NCI-H1930 (cell line): Measurements from ENCODE around the gene GSTCD.

Experiments
- DNase-seq, 2 experiments: peaks; one replicate each; lab custom pipeline; 2025; lab: John Stamatoyannopoulos, UW

GSTCD gene

DNA sequence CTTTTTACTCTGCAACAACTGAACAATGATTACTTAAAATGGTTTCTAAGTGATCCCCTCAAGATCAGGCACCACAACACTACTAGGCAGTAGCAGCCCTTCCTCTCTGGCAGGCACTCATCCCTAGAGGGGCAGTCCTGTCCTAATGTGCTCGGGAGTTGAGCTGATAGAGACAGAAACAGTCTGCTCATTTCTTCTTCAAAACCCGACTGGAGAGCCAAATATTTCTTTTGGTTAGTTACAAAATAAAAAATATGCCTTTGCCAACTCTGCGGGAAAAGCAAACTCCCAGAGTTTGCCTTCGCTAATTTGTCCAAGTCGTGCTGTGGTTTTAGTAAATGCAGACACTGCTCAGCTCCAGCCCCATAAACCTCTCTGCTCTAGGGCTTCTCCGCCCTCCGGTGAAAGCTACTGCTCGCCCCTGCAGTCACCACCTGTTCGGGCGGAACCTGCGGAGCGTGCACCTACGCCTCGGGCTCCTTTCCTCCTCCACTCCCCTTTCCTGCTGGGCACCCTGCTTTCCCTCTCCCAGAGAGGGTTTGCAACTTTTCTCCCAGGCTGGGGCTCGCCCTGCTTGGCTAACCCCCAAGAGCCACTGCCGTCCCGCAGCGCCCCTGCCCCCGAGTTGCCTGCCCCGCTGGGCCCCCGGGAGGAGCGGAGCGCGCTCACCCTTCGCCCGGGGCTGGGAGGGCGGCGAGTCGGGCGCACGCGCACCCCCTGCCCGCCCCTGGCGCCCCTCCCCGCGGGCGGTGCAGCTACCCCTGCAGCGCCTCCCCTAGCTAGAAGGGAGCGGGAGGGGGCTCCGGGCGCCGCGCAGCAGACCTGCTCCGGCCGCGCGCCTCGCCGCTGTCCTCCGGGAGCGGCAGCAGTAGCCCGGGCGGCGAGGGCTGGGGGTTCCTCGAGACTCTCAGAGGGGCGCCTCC, 186.3 kb downstream of the GSTCD start, which contains the start of gene NPNT:
Gene NPNT, plus strand, starts transcription at position 812 of the 923 bp plus-strand sequence. CDS start 182 bp downstream, outside the sequence.
- peak in 1 of 2 experiments; percentile 46 for DNase-seq

DNA sequence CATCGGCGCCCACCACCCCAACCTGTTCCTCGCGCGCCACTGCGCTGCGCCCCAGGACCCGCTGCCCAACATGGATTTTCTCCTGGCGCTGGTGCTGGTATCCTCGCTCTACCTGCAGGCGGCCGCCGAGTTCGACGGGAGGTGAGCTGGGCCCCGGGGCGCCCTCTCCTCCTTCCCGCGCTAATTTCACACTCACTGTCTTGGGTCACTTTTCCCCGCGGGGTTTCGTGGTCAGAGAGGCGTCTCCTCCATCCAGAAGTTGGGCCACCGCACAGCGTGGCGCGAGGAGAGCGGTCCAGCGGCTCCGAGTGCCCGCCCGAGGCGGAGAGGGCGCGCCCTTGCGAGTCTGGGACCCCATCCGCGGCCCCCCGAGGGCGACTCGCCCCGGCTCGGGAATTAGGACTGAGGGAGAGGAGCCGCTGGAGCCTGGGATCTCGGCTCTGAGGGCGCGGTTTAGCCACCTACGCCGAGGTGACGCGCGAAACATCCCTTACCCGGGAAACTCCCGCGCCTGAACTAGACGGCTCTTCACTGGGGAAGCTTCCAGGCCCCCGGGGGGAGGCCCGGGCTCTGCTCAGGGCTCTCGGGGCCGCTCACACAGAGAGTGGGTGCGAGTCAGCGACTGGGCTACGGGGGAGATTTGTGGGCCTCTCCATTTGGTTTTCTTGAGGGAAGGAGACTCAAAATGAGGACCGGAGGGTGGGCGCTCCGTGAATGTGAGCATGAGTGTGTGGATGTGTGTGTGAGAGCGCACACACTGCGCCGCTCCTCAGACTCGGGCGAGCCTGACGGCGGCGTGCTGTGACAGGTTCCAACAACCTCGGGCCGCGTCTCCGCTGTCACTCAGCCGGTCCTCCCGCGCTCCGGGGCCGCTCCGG, 187.2 kb downstream of the GSTCD start:
- peak in 1 of 2 experiments; percentile 22 for DNase-seq

DNA sequence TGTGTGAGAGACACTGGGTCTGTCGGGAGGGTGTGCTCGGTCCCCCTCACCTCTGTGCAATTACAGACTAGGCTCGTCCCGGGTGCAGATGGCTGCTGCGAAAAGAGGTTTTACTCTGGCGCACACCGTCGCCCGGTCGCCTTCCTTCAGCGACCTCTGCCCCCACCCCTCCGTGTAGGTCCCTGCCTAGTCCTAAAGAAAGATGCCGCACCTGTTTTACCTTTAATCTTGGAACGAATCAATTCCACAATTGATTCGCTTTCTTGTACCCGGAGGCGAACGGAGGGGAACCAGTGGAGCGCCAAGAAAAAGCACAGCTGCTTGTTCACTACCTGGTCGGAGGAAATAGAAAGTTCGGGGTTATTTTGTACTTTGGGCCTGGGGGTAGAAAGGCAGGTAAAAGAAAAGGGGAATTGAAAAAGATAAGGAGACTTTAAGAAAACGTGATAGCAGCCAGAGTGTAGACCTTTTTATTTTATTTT, 187.9 kb downstream of the GSTCD start:
- no peak for DNase-seq
